Gastrocnemius medialis (tissue), 4 donors: ENCODE measurements around the gene MIGA2. TPM values are rescaled to one million over a fixed set of nuclear protein-coding genes. Genes with fewer than 3 reads are reported as not detected.

ENCODE experiments used
- ATAC-seq, 2 donors: fragments of 150-250 bp; one replicate each; pipeline ENCODE4 v1.9.1; 2016
- DNase-seq, 2 donors: peaks; one replicate each; pipeline ENCODE4 v3.0.0-alpha.2; 2019
- H3K27ac ChIP-seq, 4 donors: fragments of 200-600 bp; sonication (generic); 1 replicate in 1 of 4; 2 replicates in 3 of 4; pipeline ENCODE4 v1.5.1; 2016 to 2018; ENCODE audit warnings: mild to moderate bottlenecking in 2 of 4, moderate library complexity in 1 of 4
- H3K27me3 ChIP-seq, 3 donors: fragments of 200-600 bp; sonication (generic) in 2 of 3; 1 replicate in 1 of 3; 2 replicates in 2 of 3; pipeline versions ENCODE4 v1.5.1 to v1.6.0; 2016 to 2019; ENCODE audit warnings: mild to moderate bottlenecking in 1 of 3, moderate library complexity in 1 of 3
- H3K36me3 ChIP-seq, 2 donors: fragments of 200-600 bp; sonication (generic) in 1 of 2; one replicate each; pipeline ENCODE4 v1.5.1; 2017 to 2018
- H3K4me1 ChIP-seq, 2 donors: fragments of 200-600 bp; sonication (generic) in 1 of 2; one replicate each; pipeline ENCODE4 v1.5.1; 2016 to 2017; ENCODE audit warnings: mild to moderate bottlenecking in 2 of 2
- H3K4me3 ChIP-seq, 4 donors: fragments of 200-600 bp; sonication (generic) in 3 of 4; 1 replicate in 1 of 4; 2 replicates in 3 of 4; pipeline ENCODE4 v1.5.1; 2016 to 2019; ENCODE audit warnings: mild to moderate bottlenecking in 2 of 4
- H3K9me3 ChIP-seq, 3 donors: fragments of 200-600 bp; sonication (generic) in 2 of 3; 1 replicate in 1 of 3; 2 replicates in 2 of 3; pipeline ENCODE4 v1.5.1; 2016 to 2019
- CTCF ChIP-seq, 5 experiments: fragments of 450-650 bp in 3 of 5; fragments of 200-600 bp in 2 of 5; sonication (generic) in 2 of 5; IDR thresholded peaks in 4 of 5; conservative IDR thresholded peaks in 1 of 5; 1 replicate in 4 of 5; 2 replicates in 1 of 5; pipeline ENCODE4 v1.5.1; 2016 to 2019; ENCODE audit warnings: antibody characterized with exemption in 5 of 5, mild to moderate bottlenecking in 3 of 5, moderate library complexity in 3 of 5
- POLR2A ChIP-seq, 2 donors: fragments of 450-650 bp; IDR thresholded peaks; one replicate each; pipeline ENCODE4 v1.6.1; 2017; ENCODE audit warnings: antibody characterized with exemption in 2 of 2, mild to moderate bottlenecking in 2 of 2, moderate library complexity in 2 of 2
- in situ Hi-C, 4 donors: fragments of 200-750 bp; cut with MboI; loops; one replicate each; pipeline versions ENCODE4 v1.15.0 to v1.8.0; 2017; ENCODE audit warnings: low sequenced_read_pairs in 4 of 4
- intact Hi-C: fragments of 100-400 bp; cut with DNase I; formaldehyde crosslinking; loops from one replicate; pipeline ENCODE4 v1.15.1; 2023; ENCODE audit warnings: low total_unique reads
- total RNA-seq, 4 donors: library from RNA; depleted of rRNA; stranded (reverse); fragments of >200 nt; gene quantifications; one replicate each; pipeline versions ENCODE4 v1.1.0 to v1.2.3, GENCODE V29; 2016

MIGA2 gene
- total RNA-seq, 4 donors from 2014 or later, result 5.8 to 20.6 (median 18.1) TPM

DNA sequence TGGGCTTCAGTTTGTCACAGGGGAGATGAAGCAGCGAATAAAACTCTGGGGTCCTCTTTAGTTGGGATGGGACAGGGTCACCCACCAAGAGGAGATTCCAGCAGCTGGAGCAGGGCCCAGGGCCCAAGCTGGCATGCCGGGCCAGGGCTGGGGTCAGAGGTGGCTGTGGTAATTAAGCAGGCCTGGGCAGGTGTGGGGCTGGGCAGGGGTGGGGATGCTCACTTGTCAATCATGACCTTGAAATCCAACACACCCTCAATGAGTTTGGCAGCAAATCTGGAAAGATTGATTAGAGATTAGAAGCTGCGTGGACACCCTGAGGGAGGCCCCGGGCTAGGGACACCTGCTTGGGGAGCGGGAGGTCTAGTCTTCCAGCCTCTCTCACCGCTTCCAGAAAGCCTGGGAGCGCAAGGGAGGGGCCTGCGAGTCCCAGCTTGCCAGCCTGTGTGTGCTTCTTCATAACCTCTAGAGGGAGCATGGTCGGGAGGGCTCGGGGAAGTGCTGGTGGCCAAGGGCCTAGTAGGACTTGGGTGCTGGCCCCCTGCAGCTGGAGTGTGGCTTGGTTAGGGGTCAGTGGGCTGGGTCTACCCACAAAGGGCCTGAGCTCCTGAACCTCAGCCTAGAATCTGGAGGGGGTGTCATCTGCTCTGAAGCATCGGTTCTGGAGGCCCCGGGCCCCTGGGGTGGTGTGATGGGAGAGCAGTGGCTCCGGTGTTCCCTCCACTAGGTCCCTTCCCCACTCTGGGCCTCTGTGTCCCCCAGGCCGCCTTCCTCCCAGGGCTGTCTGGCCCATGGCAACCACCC lies 66.6 kb downstream of the MIGA2 start:
- in situ Hi-C loops, result no loop called here
- Histone ChIP-seq H3K4me3 (no peak overlapping the region), H3K27ac (peak overlapping the region; percentile 83 to 92 (median 88)), H3K27me3 (no peaks in the 10 kb centered on the region), H3K36me3 (peaks cover 0 to 11% of the 10 kb centered on the region in 2 donors), H3K4me1 (peaks cover 24 to 33% of the 10 kb centered on the region in 2 donors), H3K9me3 (no peaks in the 10 kb centered on the region)
- DNase-seq (peak; percentile 46 to 80), ATAC-seq (peak; percentile 64 to 75)
- no peak for TF ChIP-seq POLR2A (IDR thresholded peaks at IDR 0.05)
- peak; percentile 36 to 62 (median 55) for TF ChIP-seq CTCF (IDR thresholded peaks at IDR 0.05 in 4 of 5, conservative IDR thresholded peaks at IDR 0.05 in 1 of 5)
- intact Hi-C loops, result no loop called here

DNA sequence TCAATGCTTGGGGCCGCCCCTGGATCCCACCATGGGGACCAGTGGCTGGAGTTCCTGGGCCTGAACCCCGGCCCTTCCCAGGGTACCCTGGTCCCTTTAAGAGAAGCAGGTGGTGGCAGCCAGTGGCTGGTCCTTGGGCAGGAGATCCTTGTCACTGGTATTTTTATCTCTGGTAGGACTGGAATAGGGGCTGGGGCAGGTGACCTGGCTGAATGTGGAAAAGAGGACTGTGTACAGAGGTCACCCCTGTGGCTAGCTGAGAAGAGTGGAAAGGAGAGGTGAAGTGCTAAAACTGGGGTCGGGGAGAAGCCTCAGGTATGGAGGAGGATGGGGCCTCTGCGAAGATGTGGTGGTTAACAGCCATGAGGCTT lies 67.2 kb downstream of the MIGA2 start:
- ATAC-seq, result peak; percentile 84 to 86
- TF ChIP-seq POLR2A (IDR thresholded peaks at IDR 0.05) (no peak), CTCF (IDR thresholded peaks at IDR 0.05 in 4 of 5, conservative IDR thresholded peaks at IDR 0.05 in 1 of 5) (no peak)
- peaks cover 30 to 39% of the 10 kb centered on the region in 2 donors for H3K4me1 ChIP-seq
- in situ Hi-C loops (no loop called here), intact Hi-C loops (no loop called here)
- H3K4me3 ChIP-seq, result no peak overlapping the region
- H3K27ac ChIP-seq, result peak overlapping the region; percentile 83 to 92 (median 88)
- H3K9me3 ChIP-seq, result no peaks in the 10 kb centered on the region
- H3K36me3 ChIP-seq, result peaks cover 0 to 5% of the 10 kb centered on the region in 2 donors
- peak; percentile 53 to 77 for DNase-seq
- no peaks in the 10 kb centered on the region for H3K27me3 ChIP-seq

DNA sequence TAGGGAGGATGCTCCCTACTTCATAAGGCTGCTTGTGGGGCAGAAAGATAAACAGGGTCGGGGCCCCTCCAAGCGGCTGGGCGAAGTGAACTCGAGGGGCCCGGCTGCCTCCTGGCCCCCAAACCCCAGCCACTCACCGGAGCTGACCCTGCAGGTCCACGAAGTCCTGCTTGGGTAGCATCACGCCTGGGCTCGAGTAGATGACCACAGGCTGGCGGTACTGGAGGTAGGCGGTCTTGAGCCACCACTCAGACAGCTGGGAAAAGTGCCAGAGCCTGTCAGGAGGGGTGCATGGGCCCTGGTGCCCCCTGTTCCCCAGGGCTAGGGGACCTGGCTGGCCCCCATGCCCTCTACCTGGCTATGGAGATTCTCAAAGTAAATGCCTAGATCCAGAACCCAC lies 67.6 kb downstream of the MIGA2 start:
- peak in 1 of 2 donors; percentile 55 for DNase-seq
- Histone ChIP-seq H3K4me1 (peaks cover 34 to 43% of the 10 kb centered on the region in 2 donors), H3K36me3 (peaks cover 0 to 5% of the 10 kb centered on the region in 2 donors), H3K9me3 (no peaks in the 10 kb centered on the region), H3K4me3 (no peak overlapping the region), H3K27ac (peak overlapping the region; percentile 83 to 92 (median 88)), H3K27me3 (no peaks in the 10 kb centered on the region)
- peak; percentile 8 to 14 for ATAC-seq
- intact Hi-C loops (no loop called here), in situ Hi-C loops (no loop called here)
- no peak for TF ChIP-seq POLR2A (IDR thresholded peaks at IDR 0.05)
- no peak for TF ChIP-seq CTCF (IDR thresholded peaks at IDR 0.05 in 4 of 5, conservative IDR thresholded peaks at IDR 0.05 in 1 of 5)

- Histone ChIP-seq H3K27ac (peak overlapping the region; percentile 30 to 99 (median 95)), H3K36me3 (peaks cover 0 to 5% of the 10 kb centered on the region in 2 donors), H3K9me3 (no peaks in the 10 kb centered on the region), H3K4me1 (peaks cover 40 to 53% of the 10 kb centered on the region in 2 donors), H3K27me3 (no peaks in the 10 kb centered on the region), H3K4me3 (no peak overlapping the region)
- ATAC-seq (no peak), DNase-seq (no peak)
- intact Hi-C loops (no loop called here), in situ Hi-C loops (no loop called here)
- TF ChIP-seq POLR2A (IDR thresholded peaks at IDR 0.05), result no peak
- no peak for TF ChIP-seq CTCF (IDR thresholded peaks at IDR 0.05 in 4 of 5, conservative IDR thresholded peaks at IDR 0.05 in 1 of 5)
These were observed 69.7 kb downstream of the MIGA2 start for GRCh38 chr9:129105857-129106694.
